Activated CD4-positive, CD25-positive, alpha-beta regulatory T cell treated with anti-CD3 and anti-CD28 coated beads, Interleukin-2, amount 50 U/mL, for 72 hours (primary cell): ENCODE data around the gene SERTAD2.

Source experiments
- DNase-seq: peaks from one replicate; pipeline ENCODE4 v3.0.0; 2021

SERTAD2 gene

GRCh38 chr2:64627860-64628841 is 25.6 kb downstream of the SERTAD2 start:
- no peak for DNase-seq

- no peak for DNase-seq
Observed at GRCh38 chr2:64626963-64627760, 26.6 kb downstream of the SERTAD2 start.

GRCh38 chr2:64626146-64626809 is 27.4 kb downstream of the SERTAD2 start:
- DNase-seq, result no peak

GRCh38 chr2:64625299-64626145 is 28.2 kb downstream of the SERTAD2 start:
- DNase-seq, result no peak

GRCh38 chr2:64624862-64625261 is 28.9 kb downstream of the SERTAD2 start:
- DNase-seq, result no peak

- DNase-seq, result no peak
Observed at GRCh38 chr2:64624108-64624610, 29.6 kb downstream of the SERTAD2 start.

GRCh38 chr2:64623242-64623850 is 30.4 kb downstream of the SERTAD2 start:
- DNase-seq, result no peak

GRCh38 chr2:64622443-64623241 is 31.1 kb downstream of the SERTAD2 start:
- DNase-seq, result no peak

GRCh38 chr2:64620661-64621060 is 33.1 kb downstream of the SERTAD2 start:
- DNase-seq, result no peak

GRCh38 chr2:64617631-64618151 is 36.0 kb downstream of the SERTAD2 start:
- no peak for DNase-seq

GRCh38 chr2:64615844-64616536 is 37.7 kb downstream of the SERTAD2 start:
- no peak for DNase-seq

- no peak for DNase-seq
Observed at GRCh38 chr2:64615192-64615763, 38.4 kb downstream of the SERTAD2 start.

- no peak for DNase-seq
Observed at GRCh38 chr2:64613276-64613675, 40.4 kb downstream of the SERTAD2 start.

GRCh38 chr2:64612575-64613195 is 41.0 kb downstream of the SERTAD2 start:
- DNase-seq, result no peak

GRCh38 chr2:64610316-64610855 is 43.3 kb downstream of the SERTAD2 start:
- no peak for DNase-seq

- no peak for DNase-seq
Observed at GRCh38 chr2:64609942-64610281, 43.8 kb downstream of the SERTAD2 start.

- DNase-seq, result peak; percentile 79
Observed at GRCh38 chr2:64609227-64609941, 44.3 kb downstream of the SERTAD2 start.

GRCh38 chr2:64608867-64609226 is 44.9 kb downstream of the SERTAD2 start:
- DNase-seq, result no peak
